Measurements from ENCODE around the gene APOC1. TPM values are rescaled to one million over a fixed set of nuclear protein-coding genes. Genes with fewer than 3 reads are reported as not detected.
"Not testable (repeated sequence)": the region's sequence is repeated elsewhere in the genome, so short reads cannot be mapped to it uniquely, and the experiment has no call there.

Gene APOC1
- total RNA-seq, 2 donors from 2014 or later = 3.6 to 6.5 TPM

DNA sequence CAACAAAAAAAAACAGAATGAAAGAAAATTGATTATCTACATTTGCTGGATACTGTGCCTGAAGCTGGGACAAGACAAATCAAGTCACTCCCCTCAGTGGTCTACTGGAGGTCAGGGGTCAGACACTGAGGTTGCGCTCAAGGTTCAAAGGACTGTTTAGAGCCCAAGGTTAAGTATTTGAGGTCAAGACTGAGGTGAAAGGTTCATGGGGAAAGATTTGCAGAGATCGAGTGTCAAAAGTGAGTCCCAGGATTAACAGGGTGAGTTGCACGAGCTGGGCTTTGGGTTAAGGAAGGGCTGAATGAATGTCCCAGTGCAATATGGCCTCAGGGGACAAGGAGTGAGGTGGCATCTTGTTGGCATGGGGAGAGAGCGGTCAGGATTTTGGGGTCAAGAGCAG lies 26.8 kb upstream of the APOC1 start:
- Histone ChIP-seq H3K27ac (no peak overlapping the region), H3K9me3 (no peaks in the 10 kb centered on the region), H3K36me3 (peaks cover 19% of the 10 kb centered on the region), H3K4me3 (no peak overlapping the region), H3K27me3 (no peaks in the 10 kb centered on the region), H3K4me1 (peaks cover 0 to 22% of the 10 kb centered on the region in 2 donors)
- DNase-seq (ENCODE audit: low spot score) = no peak
- TF ChIP-seq, protein P1, sequence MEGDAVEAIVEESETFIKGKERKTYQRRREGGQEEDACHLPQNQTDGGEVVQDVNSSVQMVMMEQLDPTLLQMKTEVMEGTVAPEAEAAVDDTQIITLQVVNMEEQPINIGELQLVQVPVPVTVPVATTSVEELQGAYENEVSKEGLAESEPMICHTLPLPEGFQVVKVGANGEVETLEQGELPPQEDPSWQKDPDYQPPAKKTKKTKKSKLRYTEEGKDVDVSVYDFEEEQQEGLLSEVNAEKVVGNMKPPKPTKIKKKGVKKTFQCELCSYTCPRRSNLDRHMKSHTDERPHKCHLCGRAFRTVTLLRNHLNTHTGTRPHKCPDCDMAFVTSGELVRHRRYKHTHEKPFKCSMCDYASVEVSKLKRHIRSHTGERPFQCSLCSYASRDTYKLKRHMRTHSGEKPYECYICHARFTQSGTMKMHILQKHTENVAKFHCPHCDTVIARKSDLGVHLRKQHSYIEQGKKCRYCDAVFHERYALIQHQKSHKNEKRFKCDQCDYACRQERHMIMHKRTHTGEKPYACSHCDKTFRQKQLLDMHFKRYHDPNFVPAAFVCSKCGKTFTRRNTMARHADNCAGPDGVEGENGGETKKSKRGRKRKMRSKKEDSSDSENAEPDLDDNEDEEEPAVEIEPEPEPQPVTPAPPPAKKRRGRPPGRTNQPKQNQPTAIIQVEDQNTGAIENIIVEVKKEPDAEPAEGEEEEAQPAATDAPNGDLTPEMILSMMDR (IDR thresholded peaks at IDR 0.05) = no peak

DNA sequence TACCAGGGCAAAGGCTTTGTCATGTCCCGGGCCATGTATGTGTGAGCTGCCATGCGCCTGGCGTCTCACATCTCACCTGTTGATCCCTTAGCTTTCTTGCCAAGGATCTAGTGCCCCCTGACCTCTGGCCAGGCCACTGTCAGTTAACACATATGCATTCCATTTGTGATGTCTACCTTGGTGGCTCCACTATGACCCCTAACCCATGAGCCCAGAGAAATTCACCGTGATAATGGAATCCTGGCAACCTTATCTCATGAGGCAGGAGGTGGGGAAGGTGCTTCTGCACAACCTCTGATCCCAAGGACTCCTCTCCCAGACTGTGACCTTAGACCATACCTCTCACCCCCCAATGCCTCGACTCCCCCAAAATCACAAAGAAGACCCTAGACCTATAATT lies 26.1 kb upstream of the APOC1 start:
- H3K27ac ChIP-seq; H3K9me3 ChIP-seq; H3K4me3 ChIP-seq; DNase-seq (ENCODE audit: low spot score); H3K27me3 ChIP-seq: not testable (repeated sequence)
- Histone ChIP-seq H3K4me1 (peaks cover 0 to 25% of the 10 kb centered on the region in 2 donors), H3K36me3 (peaks cover 26% of the 10 kb centered on the region)

DNA sequence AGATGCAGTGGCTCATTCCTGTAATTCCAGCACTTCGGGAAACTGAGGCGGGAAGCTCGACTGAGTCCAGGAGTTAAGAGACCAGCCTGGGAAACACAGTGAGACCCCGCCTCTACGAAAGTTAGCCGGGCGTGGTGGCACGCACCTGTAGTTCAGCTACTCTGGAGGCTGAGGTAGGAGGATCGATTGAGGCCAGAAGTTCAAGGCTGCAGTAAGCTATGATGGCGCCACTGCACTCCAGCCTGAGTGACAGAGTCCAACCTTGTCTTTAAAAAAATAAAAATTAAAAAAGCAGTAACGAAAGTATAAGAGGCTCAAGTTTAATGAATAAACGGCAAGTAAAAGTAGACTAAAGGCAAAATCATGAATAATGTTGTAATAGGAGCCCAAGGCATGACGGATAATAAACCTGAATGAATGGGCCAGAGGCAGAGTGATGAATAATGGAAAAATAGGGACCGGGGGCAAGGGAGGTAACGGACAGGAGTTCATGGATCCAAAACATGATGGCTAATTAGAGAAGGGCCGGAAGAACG lies 24.5 kb upstream of the APOC1 start:
- no peaks in the 10 kb centered on the region for H3K27me3 ChIP-seq
- peak overlapping the region; percentile 87 to 93 for H3K27ac ChIP-seq
- no peak for DNase-seq (ENCODE audit: low spot score)
- peaks cover 0 to 25% of the 10 kb centered on the region in 2 donors for H3K4me1 ChIP-seq
- TF ChIP-seq, protein P1 (IDR thresholded peaks at IDR 0.05) = no peak
- H3K9me3 ChIP-seq = no peaks in the 10 kb centered on the region
- H3K4me3 ChIP-seq = peak overlapping the region; percentile 51 to 58
- peaks cover 42% of the 10 kb centered on the region for H3K36me3 ChIP-seq

DNA sequence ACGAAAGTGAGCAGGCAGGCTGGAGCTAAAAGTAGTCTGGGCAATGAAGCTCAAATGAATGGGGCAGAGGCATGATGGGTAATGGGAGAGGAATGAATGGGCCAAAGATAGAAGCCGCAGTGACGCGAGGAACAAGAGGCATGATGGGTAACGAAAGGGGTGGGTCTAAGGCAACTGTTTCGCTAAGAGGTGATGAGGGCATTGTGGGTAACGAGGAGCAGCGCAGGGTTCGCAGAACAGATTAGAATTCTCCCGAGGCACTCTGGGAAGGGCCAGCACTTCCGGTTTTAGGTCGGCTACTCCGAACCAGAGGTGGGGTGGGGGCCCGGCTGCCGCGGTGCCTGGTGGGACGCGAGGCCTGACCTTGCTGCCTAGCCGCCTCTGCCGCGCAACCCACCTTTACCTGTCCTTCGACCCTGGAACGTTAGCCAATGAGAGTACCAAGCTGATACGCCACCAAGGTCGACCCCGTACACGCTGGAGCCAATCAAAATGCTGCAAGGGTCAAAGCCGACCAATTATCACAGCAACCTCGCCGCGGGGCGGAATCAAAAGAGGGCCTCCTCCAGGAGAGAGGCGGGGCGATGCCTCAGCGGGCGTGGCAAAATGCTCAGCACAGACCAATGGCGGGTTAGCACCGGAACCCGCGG lies 23.9 kb upstream of the APOC1 start:
- peaks cover 0 to 25% of the 10 kb centered on the region in 2 donors for H3K4me1 ChIP-seq
- peaks cover 48% of the 10 kb centered on the region for H3K36me3 ChIP-seq
- H3K9me3 ChIP-seq = no peaks in the 10 kb centered on the region
- H3K27me3 ChIP-seq = no peaks in the 10 kb centered on the region
- peak overlapping the region; percentile 87 to 93 for H3K27ac ChIP-seq
- peak overlapping the region; percentile 51 to 58 for H3K4me3 ChIP-seq
- TF ChIP-seq, protein P1 (IDR thresholded peaks at IDR 0.05) = no peak
- DNase-seq (ENCODE audit: low spot score) = peak; percentile 100

DNA sequence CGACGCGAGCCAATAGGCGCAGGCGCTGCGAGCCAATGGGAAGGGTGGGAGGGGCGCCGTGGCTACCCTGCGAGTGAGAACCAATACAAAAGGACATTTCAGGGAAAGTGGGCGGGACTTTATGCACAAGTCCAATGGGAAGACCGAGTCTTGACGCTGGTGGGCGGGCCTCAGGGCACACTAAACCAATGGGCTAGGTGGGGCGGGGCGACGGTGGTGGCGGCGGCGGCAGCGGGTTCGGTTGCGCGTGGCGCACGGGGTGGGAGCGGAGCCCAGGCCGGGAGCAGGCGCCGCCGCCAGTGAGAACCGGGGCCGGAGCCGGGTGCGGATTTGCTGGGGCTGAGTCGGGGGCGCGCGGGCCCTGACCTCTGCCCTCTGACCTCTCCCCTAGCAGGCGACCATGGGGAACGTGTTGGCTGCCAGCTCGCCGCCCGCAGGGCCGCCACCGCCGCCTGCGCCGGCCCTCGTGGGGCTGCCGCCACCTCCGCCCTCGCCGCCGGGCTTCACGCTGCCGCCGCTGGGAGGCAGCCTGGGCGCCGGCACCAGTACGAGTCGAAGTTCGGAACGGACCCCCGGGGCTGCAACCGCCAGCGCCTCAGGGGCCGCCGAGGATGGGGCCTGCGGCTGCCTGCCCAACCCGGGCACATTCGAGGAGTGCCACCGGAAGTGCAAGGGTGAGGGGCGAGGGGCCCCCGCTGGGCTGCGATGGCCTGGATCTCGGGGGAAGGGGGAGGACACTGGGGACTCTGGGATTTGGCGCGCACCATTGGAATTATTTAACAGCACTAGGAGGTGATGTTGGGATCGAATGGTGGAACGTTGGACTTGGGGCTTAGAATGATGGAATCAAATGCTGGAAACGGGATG lies 23.2 kb upstream of the APOC1 start, which contains the start of gene TOMM40:
TSS of gene TOMM40 (plus strand) at position 239 of the 867 bp plus-strand sequence. CDS start at position 401, 162 bp downstream.
- no peaks in the 10 kb centered on the region for H3K27me3 ChIP-seq
- peak within 1 kb of the TSS; percentile 80 to 94 for H3K4me3 ChIP-seq
- H3K36me3 ChIP-seq = peaks cover 51% of the 10 kb centered on the region
- no peaks in the 10 kb centered on the region for H3K9me3 ChIP-seq
- H3K4me1 ChIP-seq = peaks cover 0 to 25% of the 10 kb centered on the region in 2 donors
- TF ChIP-seq, protein P1 (IDR thresholded peaks at IDR 0.05) = no peak
- no peak for DNase-seq (ENCODE audit: low spot score)
- H3K27ac ChIP-seq = peak within 1 kb of the TSS; percentile 87 to 93

DNA sequence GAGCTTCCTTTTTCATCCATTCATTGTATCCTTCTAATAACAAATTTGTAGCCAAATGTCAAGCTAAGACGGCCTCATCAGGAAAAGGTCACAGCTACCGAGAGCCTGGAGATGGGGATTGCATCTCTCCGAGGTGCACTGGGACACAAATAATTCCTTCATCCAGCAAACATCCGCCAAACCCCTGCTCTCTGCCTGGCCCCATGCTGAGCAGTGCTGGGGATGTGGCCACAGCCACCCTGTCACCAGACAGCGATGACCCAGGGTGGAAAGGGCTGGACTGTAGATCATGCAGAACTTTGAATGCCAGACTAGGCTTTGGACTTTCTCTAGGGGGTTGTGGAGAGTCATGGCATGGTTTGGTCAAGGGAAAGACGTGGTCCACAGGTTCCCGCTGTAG lies 21.5 kb upstream of the APOC1 start:
- TF ChIP-seq, protein P1 (IDR thresholded peaks at IDR 0.05) = no peak
- peaks cover 0 to 25% of the 10 kb centered on the region in 2 donors for H3K4me1 ChIP-seq

More for the DNA sequence above, 21.5 kb upstream of the APOC1 start:
- Histone ChIP-seq H3K27ac (no peak overlapping the region), H3K9me3 (no peaks in the 10 kb centered on the region), H3K4me3 (no peak overlapping the region), H3K36me3 (peaks cover 58% of the 10 kb centered on the region), H3K27me3 (no peaks in the 10 kb centered on the region)
- DNase-seq (ENCODE audit: low spot score) = no peak
